ENCODE results near the gene OVOL2. TPM values are rescaled to one million over a fixed set of nuclear protein-coding genes. Genes with fewer than 3 reads are reported as not detected.
A peak's percentile ranks its signal among the peaks of the same experiment; 100 is the strongest.
"Not testable (repeated sequence)": the region's sequence is repeated elsewhere in the genome, so short reads cannot be mapped to it uniquely, and the experiment has no call there.

Gene OVOL2
- total and polyA plus RNA-seq, 10 donors: not detected

DNA sequence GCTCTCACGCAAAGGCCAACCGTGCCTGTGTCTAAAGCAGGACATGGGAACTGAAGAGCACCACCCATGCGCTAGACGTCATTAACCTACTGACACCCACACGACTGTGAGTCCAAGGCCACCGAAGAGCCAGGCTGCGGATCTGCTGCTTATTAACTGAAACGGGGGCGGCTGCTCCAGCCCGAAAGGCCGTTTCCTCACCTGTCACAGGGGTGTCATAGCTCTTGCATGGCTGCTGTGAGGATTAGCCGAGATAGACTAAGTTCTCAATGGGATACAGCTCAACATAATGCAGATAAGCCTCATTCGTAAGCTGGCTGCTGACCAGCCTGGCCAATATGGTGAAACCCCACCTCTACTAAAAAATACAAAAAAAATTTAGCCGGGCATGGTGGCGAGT, 26.7 kb downstream of the OVOL2 start:
- Histone ChIP-seq H3K4me1 (no peaks in the 10 kb centered on the region), H3K27ac (no peak overlapping the region), H3K27me3 (replicated peaks in 1 of 7) (peaks cover 0 to 7% (median 0%) of the 10 kb centered on the region in 7 donors), H3K36me3 (no peaks in the 10 kb centered on the region), H3K9me3 (no peaks in the 10 kb centered on the region), H3K4me3 (no peak overlapping the region)
- intact Hi-C loops (cut with DNase I; ENCODE audit: low total_unique reads): no loop called here
- WGBS, 5 donors: 86 to 92% (median 87%) methylated on average over 5 to 15 of the region's 15 CpGs
- DNase-seq: no peak
- TF ChIP-seq POLR2A (IDR thresholded peaks at IDR 0.05): no peak
- TF ChIP-seq, protein P1, sequence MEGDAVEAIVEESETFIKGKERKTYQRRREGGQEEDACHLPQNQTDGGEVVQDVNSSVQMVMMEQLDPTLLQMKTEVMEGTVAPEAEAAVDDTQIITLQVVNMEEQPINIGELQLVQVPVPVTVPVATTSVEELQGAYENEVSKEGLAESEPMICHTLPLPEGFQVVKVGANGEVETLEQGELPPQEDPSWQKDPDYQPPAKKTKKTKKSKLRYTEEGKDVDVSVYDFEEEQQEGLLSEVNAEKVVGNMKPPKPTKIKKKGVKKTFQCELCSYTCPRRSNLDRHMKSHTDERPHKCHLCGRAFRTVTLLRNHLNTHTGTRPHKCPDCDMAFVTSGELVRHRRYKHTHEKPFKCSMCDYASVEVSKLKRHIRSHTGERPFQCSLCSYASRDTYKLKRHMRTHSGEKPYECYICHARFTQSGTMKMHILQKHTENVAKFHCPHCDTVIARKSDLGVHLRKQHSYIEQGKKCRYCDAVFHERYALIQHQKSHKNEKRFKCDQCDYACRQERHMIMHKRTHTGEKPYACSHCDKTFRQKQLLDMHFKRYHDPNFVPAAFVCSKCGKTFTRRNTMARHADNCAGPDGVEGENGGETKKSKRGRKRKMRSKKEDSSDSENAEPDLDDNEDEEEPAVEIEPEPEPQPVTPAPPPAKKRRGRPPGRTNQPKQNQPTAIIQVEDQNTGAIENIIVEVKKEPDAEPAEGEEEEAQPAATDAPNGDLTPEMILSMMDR (IDR thresholded peaks at IDR 0.05 in 8 of 11, conservative IDR thresholded peaks at IDR 0.05 in 3 of 11): no peak
- TF ChIP-seq POLR2AphosphoS5 (IDR thresholded peaks at IDR 0.05): no peak

DNA sequence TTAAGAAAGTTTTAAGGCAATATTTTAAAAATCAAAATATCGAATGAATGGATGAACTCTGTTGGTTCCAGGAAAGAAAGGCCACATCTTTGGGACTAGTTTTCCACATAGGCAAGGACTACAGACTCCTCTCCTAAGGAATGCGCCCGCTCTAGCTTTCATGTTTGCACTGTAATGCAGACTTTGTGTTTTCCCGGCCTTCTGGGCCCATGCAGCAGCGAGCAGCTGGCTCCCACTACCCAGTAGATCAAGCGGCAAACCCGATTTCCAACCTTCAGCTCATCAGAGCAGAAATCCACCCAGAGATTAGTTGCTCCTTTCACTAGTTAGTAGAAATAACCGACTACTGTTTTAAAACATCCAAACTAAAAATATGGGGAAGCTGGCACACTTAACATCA, 27.7 kb downstream of the OVOL2 start:
- intact Hi-C loops (cut with DNase I; ENCODE audit: low total_unique reads): no loop called here
- TF ChIP-seq POLR2A (IDR thresholded peaks at IDR 0.05) (no peak), POLR2AphosphoS5 (IDR thresholded peaks at IDR 0.05) (no peak)
- TF ChIP-seq, protein P1 (IDR thresholded peaks at IDR 0.05 in 8 of 11, conservative IDR thresholded peaks at IDR 0.05 in 3 of 11): no peak
- 82 to 91% (median 87%) methylated on average over 8 of the region's 8 CpGs for WGBS, 5 donors
- no peak for DNase-seq
- no peaks in the 10 kb centered on the region for H3K9me3 ChIP-seq
- H3K36me3 ChIP-seq: no peaks in the 10 kb centered on the region
- no peak overlapping the region for H3K4me3 ChIP-seq
- peaks cover 0 to 13% (median 0%) of the 10 kb centered on the region in 7 donors for H3K27me3 ChIP-seq (replicated peaks in 1 of 7)
- no peaks in the 10 kb centered on the region for H3K4me1 ChIP-seq
- no peak overlapping the region for H3K27ac ChIP-seq

DNA sequence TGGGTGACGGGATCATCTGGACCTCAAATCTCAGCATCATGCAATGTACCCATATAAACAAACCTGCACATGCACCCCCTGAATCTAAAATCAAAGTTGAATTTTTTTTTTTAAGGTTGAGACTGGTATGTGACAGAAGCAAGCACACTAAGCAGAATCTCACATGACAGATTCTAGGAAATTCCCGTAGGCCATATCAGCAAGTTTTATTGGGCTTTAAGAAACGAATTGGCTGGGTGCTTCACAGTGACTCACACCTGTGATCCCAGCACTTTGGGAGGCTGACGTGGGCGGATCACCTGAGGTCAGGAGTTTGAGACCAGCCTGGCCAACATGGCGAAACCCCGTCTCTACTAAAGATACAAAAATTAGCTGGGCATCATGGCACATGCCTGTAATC, 30.7 kb downstream of the OVOL2 start:
- H3K36me3 ChIP-seq; DNase-seq; H3K9me3 ChIP-seq; H3K27ac ChIP-seq; H3K4me3 ChIP-seq; H3K4me1 ChIP-seq; intact Hi-C loops (cut with DNase I; ENCODE audit: low total_unique reads): not testable (repeated sequence)
- peaks cover 0 to 13% (median 0%) of the 10 kb centered on the region in 7 donors for H3K27me3 ChIP-seq (replicated peaks in 1 of 7)
- WGBS, 5 donors: 84 to 88% (median 87%) methylated on average over 7 of the region's 7 CpGs

DNA sequence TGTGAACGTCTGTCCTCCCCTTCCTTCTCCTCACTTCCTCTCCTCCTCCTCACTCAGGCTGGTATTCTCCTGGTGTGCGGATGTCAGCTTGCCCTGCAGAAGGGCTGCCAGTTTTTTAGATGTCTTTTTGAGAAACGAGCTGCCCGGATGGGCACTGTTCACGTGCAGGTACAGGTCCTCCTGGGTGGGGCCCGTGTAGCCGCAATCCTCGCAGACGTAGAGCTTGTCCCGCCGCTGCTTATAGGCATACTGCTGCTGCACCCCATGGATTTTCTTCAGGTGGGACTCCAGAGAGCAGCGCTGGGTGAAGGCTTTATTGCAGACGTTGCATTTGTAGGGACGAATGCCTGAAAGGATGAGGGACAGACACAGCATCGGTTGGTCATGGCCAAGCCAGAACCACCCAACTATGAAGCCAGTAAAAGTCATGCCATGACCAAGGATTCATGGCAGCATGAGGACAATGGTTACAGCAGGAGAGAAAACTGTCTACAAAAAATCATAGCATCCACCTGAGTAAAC, 33.0 kb downstream of the OVOL2 start:
- peaks cover 0 to 13% (median 0%) of the 10 kb centered on the region in 7 donors for H3K27me3 ChIP-seq (replicated peaks in 1 of 7)
- WGBS, 5 donors: 81 to 88% (median 86%) methylated on average over 15 of the region's 15 CpGs
- H3K4me3 ChIP-seq: no peak overlapping the region
- intact Hi-C loops (cut with DNase I; ENCODE audit: low total_unique reads): no loop called here
- H3K27ac ChIP-seq: no peak overlapping the region
- TF ChIP-seq POLR2A (IDR thresholded peaks at IDR 0.05): no peak
- TF ChIP-seq, protein P1 (IDR thresholded peaks at IDR 0.05 in 8 of 11, conservative IDR thresholded peaks at IDR 0.05 in 3 of 11): no peak
- no peak for TF ChIP-seq POLR2AphosphoS5 (IDR thresholded peaks at IDR 0.05)
- H3K4me1 ChIP-seq: no peaks in the 10 kb centered on the region
- H3K9me3 ChIP-seq: no peaks in the 10 kb centered on the region
- peak; percentile 69 for DNase-seq
- no peaks in the 10 kb centered on the region for H3K36me3 ChIP-seq

DNA sequence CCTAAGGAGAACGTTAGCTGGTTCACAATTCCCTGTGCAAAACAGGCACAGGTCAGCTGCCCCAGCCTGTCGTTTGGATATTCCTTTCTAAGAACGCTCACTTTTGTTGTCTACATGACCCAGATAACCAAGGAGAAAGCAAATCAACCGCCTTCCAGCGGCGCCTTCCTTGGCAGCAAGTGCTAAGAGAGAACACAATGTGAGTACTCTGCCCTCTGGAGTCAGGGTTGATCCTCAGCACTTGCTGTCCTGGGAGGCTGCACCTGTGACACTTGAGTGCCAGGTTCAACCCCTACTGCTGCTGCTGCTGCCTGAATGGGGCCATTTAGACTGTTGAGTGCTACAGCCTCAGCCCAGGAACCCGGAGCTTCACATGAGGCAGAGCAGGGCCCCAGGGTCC, 36.8 kb downstream of the OVOL2 start:
- Histone ChIP-seq H3K4me1 (no peaks in the 10 kb centered on the region), H3K4me3 (no peak overlapping the region), H3K9me3 (no peaks in the 10 kb centered on the region), H3K27me3 (replicated peaks in 1 of 7) (peaks cover 0 to 5% (median 0%) of the 10 kb centered on the region in 7 donors), H3K36me3 (no peaks in the 10 kb centered on the region), H3K27ac (no peak overlapping the region)
- TF ChIP-seq, protein P1 (IDR thresholded peaks at IDR 0.05 in 8 of 11, conservative IDR thresholded peaks at IDR 0.05 in 3 of 11): no peak
- TF ChIP-seq POLR2A (IDR thresholded peaks at IDR 0.05) (no peak), POLR2AphosphoS5 (IDR thresholded peaks at IDR 0.05) (no peak)
- peak; percentile 37 for DNase-seq
- intact Hi-C loops (cut with DNase I; ENCODE audit: low total_unique reads): no loop called here
- 87 to 96% (median 91%) methylated on average over 7 of the region's 7 CpGs for WGBS, 5 donors

Data from spleen (tissue), 11 donors.